Bronchial epithelial cell (primary cell): Measurements from ENCODE around the gene SNX6. TPM values are rescaled to one million over a fixed set of nuclear protein-coding genes. Genes with fewer than 3 reads are reported as not detected.
"Not testable (repeated sequence)": the region's sequence is repeated elsewhere in the genome, so short reads cannot be mapped to it uniquely, and the experiment has no call there.

Experiments
- DNase-seq: peaks from one replicate; pipeline ENCODE4 v3.0.0-alpha.2; 2010; ENCODE audit warnings: low read depth
- FAIRE-seq: peaks from 2 replicates; lab custom pipeline; 2011; peaks lifted over from hg19 to GRCh38; lab: Jason Lieb, UNC
- H3K27me3 ChIP-seq: 2 replicates; pipeline ENCODE4 v1.5.1; 2011; ENCODE audit warnings: low read length; ENCODE audit not compliant: control insufficient read depth, insufficient read depth
- H3K36me3 ChIP-seq: 2 replicates; pipeline ENCODE4 v1.5.1; 2011; ENCODE audit warnings: low read length; ENCODE audit not compliant: control insufficient read depth, insufficient read depth
- H3K4me3 ChIP-seq: 2 replicates; pipeline ENCODE4 v1.5.1; 2011; ENCODE audit warnings: mild to moderate bottlenecking, low read depth, low read length, control low read depth
- total RNA-seq: library from RNA; depleted of rRNA; stranded (reverse); fragments of >200 nt; gene quantifications from 2 replicates; pipeline ENCODE4 v1.2.1, GENCODE V29; 2014
- TF ChIP-seq, protein P1 (sequence below): IDR thresholded peaks from 2 replicates; pipeline ENCODE4 v1.5.1; 2011; ENCODE audit warnings: mild to moderate bottlenecking, moderate library complexity, low read length, control low read depth, inconsistent platforms; ENCODE audit not compliant: insufficient read depth, severe bottlenecking

Gene SNX6
- total RNA-seq, 1 donor from 2014 or later, result 146 TPM

DNA sequence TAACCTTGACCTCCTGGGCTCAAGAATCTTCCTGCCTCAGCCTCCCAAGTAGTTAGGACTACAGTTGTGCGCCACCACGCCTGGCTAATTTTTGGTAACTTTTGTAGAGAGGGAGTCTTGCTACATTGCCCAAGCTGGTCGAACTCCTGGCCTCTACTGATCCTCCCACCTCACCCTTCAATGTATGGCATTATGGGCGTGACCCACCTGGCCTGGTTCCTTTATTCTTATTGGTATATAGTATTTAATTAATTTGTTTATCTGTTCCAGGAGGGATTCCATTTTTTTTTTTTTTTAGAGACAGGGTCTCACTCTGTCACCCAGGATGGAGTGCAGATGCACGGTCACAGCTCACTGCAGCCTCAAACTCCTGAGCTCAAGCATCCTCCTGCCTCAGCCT lies 49.6 kb downstream of the SNX6 start:
- DNase-seq, result no peak
- FAIRE-seq, result no peak
- H3K36me3 ChIP-seq, result peaks cover 6% of the 10 kb centered on the region
- H3K27me3 ChIP-seq, result no peaks in the 10 kb centered on the region
- H3K4me3 ChIP-seq, result no peak overlapping the region
- TF ChIP-seq, protein P1, sequence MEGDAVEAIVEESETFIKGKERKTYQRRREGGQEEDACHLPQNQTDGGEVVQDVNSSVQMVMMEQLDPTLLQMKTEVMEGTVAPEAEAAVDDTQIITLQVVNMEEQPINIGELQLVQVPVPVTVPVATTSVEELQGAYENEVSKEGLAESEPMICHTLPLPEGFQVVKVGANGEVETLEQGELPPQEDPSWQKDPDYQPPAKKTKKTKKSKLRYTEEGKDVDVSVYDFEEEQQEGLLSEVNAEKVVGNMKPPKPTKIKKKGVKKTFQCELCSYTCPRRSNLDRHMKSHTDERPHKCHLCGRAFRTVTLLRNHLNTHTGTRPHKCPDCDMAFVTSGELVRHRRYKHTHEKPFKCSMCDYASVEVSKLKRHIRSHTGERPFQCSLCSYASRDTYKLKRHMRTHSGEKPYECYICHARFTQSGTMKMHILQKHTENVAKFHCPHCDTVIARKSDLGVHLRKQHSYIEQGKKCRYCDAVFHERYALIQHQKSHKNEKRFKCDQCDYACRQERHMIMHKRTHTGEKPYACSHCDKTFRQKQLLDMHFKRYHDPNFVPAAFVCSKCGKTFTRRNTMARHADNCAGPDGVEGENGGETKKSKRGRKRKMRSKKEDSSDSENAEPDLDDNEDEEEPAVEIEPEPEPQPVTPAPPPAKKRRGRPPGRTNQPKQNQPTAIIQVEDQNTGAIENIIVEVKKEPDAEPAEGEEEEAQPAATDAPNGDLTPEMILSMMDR, result no peak

DNA sequence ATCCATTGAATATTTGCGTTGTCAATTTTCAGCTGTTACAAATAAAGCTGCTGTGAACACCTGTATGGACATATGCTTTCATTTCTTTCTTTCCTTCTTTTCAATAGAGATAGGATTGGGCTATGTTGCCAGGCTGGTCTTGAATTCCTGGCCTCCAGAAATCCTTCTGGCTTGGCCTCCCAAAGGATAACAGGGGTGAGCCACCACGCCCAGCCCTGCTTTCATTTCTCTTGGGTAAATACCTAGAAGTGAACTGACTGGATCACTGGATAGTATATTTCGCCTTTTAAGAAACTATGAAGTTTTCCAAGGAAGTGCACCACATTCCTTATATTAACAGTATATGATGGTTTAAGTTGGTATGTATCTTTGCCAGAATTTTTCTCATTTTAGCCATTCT lies 58.2 kb downstream of the SNX6 start:
- TF ChIP-seq, protein P1, result no peak
- H3K36me3 ChIP-seq, result peaks cover 10% of the 10 kb centered on the region
- H3K27me3 ChIP-seq, result no peaks in the 10 kb centered on the region
- FAIRE-seq (no peak), DNase-seq (no peak)
- H3K4me3 ChIP-seq, result no peak overlapping the region

DNA sequence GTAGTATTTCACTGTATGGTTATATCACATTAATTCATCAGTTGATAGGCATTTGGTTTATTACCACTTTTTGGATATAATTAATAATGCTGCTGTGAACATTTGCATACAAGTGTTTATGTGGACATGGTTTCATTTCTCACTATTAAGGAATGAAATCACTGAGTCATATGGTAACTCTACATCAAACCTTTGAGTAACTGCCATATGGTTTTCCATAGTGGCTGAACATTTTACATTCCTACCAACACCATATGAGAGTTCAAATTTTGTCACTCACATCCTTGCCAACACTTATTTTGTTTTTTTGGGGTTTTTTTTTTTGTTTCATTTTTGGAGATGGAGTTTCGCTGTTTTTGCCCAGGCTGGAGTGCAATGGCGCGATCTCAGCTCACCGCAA lies 60.2 kb downstream of the SNX6 start:
- DNase-seq, result no peak
- TF ChIP-seq, protein P1, result no peak
- Histone ChIP-seq H3K4me3 (no peak overlapping the region), H3K36me3 (peaks cover 10% of the 10 kb centered on the region), H3K27me3 (no peaks in the 10 kb centered on the region)
- FAIRE-seq, result no peak

DNA sequence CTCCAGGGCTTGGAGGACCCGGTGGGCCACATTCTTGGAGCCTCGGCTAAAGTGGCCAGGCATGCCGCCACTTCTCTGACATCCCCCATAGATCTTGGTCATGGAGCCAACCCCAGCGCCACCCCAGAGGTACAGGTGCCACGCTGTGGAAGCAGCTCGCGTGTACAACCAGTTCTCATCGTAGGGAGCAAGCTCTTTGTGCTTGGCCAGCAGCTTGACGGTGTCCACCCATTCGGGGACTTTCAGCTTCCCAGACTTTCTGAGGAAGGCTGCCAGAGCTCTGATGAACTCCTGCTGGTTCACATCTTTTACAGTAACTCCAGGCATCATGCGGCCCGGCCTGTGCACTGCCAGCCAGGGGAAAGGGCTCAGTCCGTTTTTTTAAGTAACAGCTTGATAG lies 61.1 kb downstream of the SNX6 start:
- TF ChIP-seq, protein P1, result no peak
- Histone ChIP-seq H3K36me3 (peaks cover 11% of the 10 kb centered on the region), H3K4me3 (no peak overlapping the region), H3K27me3 (no peaks in the 10 kb centered on the region)
- DNase-seq, result no peak
- no peak for FAIRE-seq

DNA sequence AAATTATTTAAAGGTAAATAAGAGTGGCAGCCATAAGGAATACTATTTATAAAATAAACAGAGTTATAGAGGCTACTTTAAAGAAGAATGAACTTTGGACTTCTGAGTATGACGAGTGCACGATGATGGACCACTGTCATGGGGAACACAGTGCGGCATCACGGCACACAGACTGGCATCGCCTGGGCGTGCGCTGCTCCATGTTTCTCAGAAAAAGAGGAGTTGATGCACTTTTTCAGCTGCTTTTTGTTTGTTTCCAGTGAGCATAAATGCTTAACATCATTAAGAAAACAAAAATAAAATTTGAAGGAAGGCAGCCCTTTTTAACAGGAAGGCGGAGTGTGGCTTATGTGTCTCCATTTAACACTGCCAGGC lies 67.2 kb downstream of the SNX6 start:
- FAIRE-seq (no peak), DNase-seq (no peak)
- H3K27me3 ChIP-seq, result no peaks in the 10 kb centered on the region
- peaks cover 5% of the 10 kb centered on the region for H3K36me3 ChIP-seq
- TF ChIP-seq, protein P1, result no peak
- no peak overlapping the region for H3K4me3 ChIP-seq

DNA sequence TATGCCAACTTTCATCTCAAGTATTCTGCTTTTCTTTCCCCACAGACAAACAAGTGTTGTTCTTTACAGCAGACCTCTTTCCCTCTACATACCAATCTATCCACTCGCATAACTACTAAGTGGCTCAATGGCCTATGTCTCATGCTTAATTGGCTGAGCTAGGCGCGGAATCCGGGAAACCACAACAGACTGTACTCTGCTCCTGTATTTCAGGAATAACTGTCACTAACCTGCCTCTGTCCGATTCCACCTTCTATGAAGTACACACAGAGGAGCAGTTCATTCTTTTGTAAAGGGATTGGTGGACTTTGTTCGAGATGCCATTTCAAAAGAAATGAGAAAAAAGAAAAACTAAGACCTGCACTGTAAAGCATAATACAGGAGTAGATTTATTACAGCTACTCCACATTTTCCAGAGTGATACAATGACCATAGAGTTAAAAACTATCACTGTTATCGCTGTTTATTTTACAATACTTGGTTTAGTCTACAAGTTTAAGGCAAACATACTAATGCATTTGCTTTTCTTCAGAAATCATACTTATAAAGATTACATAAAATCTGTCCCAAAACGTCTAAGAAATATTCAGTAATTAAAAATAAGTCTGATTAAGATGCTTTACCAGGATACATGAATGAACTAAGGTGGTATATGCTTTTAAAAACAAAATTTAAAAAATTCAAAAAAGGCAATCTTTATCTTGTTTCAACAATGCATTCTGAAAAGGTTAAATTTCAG lies 67.7 kb downstream of the SNX6 start:
- FAIRE-seq, H3K27me3 ChIP-seq, DNase-seq, H3K4me3 ChIP-seq, H3K36me3 ChIP-seq: not testable (repeated sequence)

DNA sequence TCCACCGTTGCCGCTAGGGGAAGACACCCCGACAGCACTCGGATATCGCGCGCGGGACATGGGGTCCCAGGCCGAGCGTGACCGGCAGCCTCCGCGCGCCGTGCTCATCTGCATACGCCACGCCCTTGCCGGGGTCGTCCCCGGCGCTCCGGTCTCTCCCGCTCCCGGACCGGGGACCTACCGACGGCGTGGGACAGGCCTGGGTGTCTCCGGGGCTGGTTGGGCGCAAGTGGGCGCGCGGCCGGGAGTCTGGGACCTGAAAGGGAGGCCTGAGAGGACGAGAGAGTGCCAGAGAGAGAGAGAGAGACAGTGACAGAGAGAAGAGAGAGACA lies 73.5 kb downstream of the SNX6 start:
- not testable (repeated sequence) for FAIRE-seq, H3K27me3 ChIP-seq, H3K4me3 ChIP-seq, DNase-seq, H3K36me3 ChIP-seq

DNA sequence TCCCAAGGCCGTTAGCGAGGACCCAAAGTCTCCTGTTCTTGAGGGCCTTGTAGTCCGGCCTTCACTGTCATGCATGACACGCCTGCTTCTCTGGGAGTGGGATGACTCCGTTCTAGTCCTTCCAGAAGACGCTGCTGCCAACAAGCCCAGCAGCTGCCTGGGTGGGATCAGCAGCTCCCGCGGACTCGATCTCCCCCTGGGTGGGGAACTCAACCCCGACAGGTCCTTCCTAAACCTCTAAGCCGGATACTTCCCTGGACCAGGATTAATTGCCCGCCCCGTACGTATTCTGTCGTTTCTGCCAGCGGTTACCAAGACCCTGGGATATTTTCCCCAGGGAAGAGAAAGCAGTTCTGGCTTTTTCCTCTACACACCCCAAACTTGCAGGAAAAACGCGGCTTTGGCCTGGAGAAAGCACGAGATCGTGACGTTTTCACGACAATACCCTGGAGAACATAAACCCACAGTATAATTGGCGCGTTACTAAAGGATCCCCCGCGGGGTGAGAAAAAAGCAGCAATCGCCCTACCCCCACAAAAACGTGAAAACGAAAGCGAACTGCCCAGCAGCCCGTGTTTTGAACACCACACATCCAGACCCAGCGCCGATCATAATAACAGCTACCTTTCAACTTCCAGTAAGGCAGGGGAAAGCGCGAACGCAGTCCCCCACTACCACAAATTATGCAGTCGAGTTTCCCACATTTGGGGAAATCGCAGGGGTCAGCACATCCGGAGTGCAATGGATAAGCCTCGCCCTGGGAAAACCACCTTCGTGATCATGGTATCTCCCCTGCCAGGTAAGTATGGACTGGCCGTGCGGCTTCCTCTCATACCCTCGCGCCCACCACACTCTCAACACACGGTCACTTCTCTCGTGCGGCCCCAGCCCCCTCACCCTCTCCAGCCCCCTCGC lies 74.1 kb downstream of the SNX6 start:
- H3K27me3 ChIP-seq, H3K36me3 ChIP-seq, DNase-seq, H3K4me3 ChIP-seq: not testable (repeated sequence)
- FAIRE-seq, result peak; percentile 28
